ACHN (cell line): ENCODE results near the gene PI3.
"Not testable (repeated sequence)": the region's sequence is repeated elsewhere in the genome, so short reads cannot be mapped to it uniquely, and the experiment has no call there.

Experiments
- DNase-seq: peaks from one replicate; pipeline ENCODE4 v3.0.0-alpha.2; 2015
- in situ Hi-C: cut with HindIII; loops from 2 replicates; pipeline ENCODE4 v1.10.0; 2017; ENCODE audit warnings: low sequenced_read_pairs, low pct_ligation_motif_present, low pct_unique_long_range_greater_than_20kb

The PI3 gene

GRCh38 chr20:45174434-45175364 lies at the start of gene PI3:
Gene PI3 (plus strand): TSS chr20:45174902. CDS start chr20:45174923, 21 bp downstream.
- in situ Hi-C loops: no loop called here
- no peak for DNase-seq

GRCh38 chr20:45128099-45128498 lies 46.6 kb upstream of the PI3 start:
- in situ Hi-C loops: no loop called here
- DNase-seq: no peak

GRCh38 chr20:45136911-45137310 lies 37.8 kb upstream of the PI3 start:
- in situ Hi-C loops: no loop called here
- DNase-seq: no peak

- in situ Hi-C loops: no loop called here
- peak; percentile 43 for DNase-seq
These were observed 36.0 kb upstream of the PI3 start for GRCh38 chr20:45138561-45139300.

GRCh38 chr20:45139733-45140375 lies 34.8 kb upstream of the PI3 start:
- DNase-seq, in situ Hi-C loops: not testable (repeated sequence)

GRCh38 chr20:45140836-45141235 lies 33.9 kb upstream of the PI3 start:
- in situ Hi-C loops: no loop called here
- no peak for DNase-seq

- no peak for DNase-seq
- in situ Hi-C loops: no loop called here
These were observed 25.6 kb upstream of the PI3 start for GRCh38 chr20:45149062-45149461.

- no peak for DNase-seq
These were observed 22.3 kb upstream of the PI3 start for GRCh38 chr20:45152405-45152804.

GRCh38 chr20:45153147-45153546 lies 21.6 kb upstream of the PI3 start:
- no peak for DNase-seq
- in situ Hi-C loops: no loop called here

More at GRCh38 chr20:45152405-45152804, 22.3 kb upstream of the PI3 start:
- in situ Hi-C loops: no loop called here

- in situ Hi-C loops: no loop called here
- DNase-seq: no peak
These were observed 20.9 kb upstream of the PI3 start for GRCh38 chr20:45153752-45154151.

- DNase-seq: no peak
- in situ Hi-C loops: no loop called here
These were observed 20.5 kb upstream of the PI3 start for GRCh38 chr20:45154183-45154582.

- DNase-seq, in situ Hi-C loops: not testable (repeated sequence)
These were observed 19.9 kb upstream of the PI3 start for GRCh38 chr20:45154794-45155193.

GRCh38 chr20:45156713-45157112 lies 18.0 kb upstream of the PI3 start:
- in situ Hi-C loops: no loop called here
- DNase-seq: no peak

GRCh38 chr20:45157962-45158361 lies 16.7 kb upstream of the PI3 start:
- in situ Hi-C loops: no loop called here

GRCh38 chr20:45163083-45163803 lies 11.5 kb upstream of the PI3 start:
- in situ Hi-C loops: no loop called here
- DNase-seq: no peak

More at GRCh38 chr20:45157962-45158361, 16.7 kb upstream of the PI3 start:
- peak; percentile 16 for DNase-seq

- DNase-seq: no peak
- in situ Hi-C loops: no loop called here
These were observed 9.8 kb upstream of the PI3 start for GRCh38 chr20:45164906-45165305.

- no peak for DNase-seq
- in situ Hi-C loops: no loop called here
These were observed 1.2 kb upstream of the PI3 start for GRCh38 chr20:45173522-45173921.

- in situ Hi-C loops: no loop called here
- no peak for DNase-seq
These were observed 2.0 kb downstream of the PI3 start for GRCh38 chr20:45176526-45177267.
